Hepatocyte (in vitro differentiated cells): ENCODE results near the gene OLFM1. TPM values are rescaled to one million over a fixed set of nuclear protein-coding genes. Genes with fewer than 3 reads are reported as not detected.

Source experiments
- DNase-seq: peaks from one replicate; pipeline ENCODE4 v3.0.0-alpha.2; 2016; ENCODE audit warnings: low spot score
- H2AFZ ChIP-seq: fragments of 200-600 bp; sonication (generic); 2 replicates; pipeline ENCODE4 v1.6.0; 2016; ENCODE audit warnings: antibody characterized with exemption, mild to moderate bottlenecking
- H3K27ac ChIP-seq: fragments of 200-600 bp; sonication (generic); 2 replicates; pipeline ENCODE4 v1.5.1; 2016; ENCODE audit warnings: mild to moderate bottlenecking
- H3K27me3 ChIP-seq: fragments of 200-600 bp; sonication (generic); 2 replicates; pipeline ENCODE4 v1.6.1; 2016
- H3K36me3 ChIP-seq: fragments of 200-600 bp; sonication (generic); replicated peaks from 2 replicates; pipeline ENCODE4 v1.5.1; 2016; ENCODE audit warnings: low read depth; ENCODE audit not compliant: insufficient read depth
- H3K4me1 ChIP-seq: fragments of 200-600 bp; sonication (generic); 2 replicates; pipeline ENCODE4 v1.5.1; 2016; ENCODE audit warnings: mild to moderate bottlenecking, moderate library complexity; ENCODE audit not compliant: insufficient read depth
- H3K4me2 ChIP-seq: fragments of 200-600 bp; sonication (generic); 2 replicates; pipeline ENCODE4 v1.6.0; 2016
- H3K4me3 ChIP-seq: fragments of 200-600 bp; sonication (generic); 2 replicates; pipeline ENCODE4 v1.5.1; 2016; ENCODE audit warnings: mild to moderate bottlenecking
- H3K79me2 ChIP-seq: fragments of 200-600 bp; sonication (generic); 2 replicates; pipeline ENCODE4 v1.6.0; 2017; ENCODE audit warnings: mild to moderate bottlenecking
- H3K9me2 ChIP-seq: fragments of 200-600 bp; sonication (generic); replicated peaks from 2 replicates; pipeline ENCODE4 v1.6.0; 2017; ENCODE audit warnings: mild to moderate bottlenecking; ENCODE audit not compliant: insufficient read depth
- H3K9me3 ChIP-seq: fragments of 200-600 bp; sonication (generic); 2 replicates; pipeline ENCODE4 v1.5.1; 2016; ENCODE audit warnings: low read depth, mild to moderate bottlenecking
- H4K20me1 ChIP-seq: fragments of 200-600 bp; sonication (generic); 2 replicates; pipeline ENCODE4 v1.6.0; 2016; ENCODE audit warnings: mild to moderate bottlenecking; ENCODE audit not compliant: insufficient read depth, poor library complexity, severe bottlenecking
- EZH2 ChIP-seq: fragments of 200-600 bp; sonication (generic); IDR thresholded peaks from 2 replicates; pipeline ENCODE4 v1.6.1; 2016; ENCODE audit warnings: antibody characterized with exemption, mild to moderate bottlenecking, borderline replicate concordance
- EZH2phosphoT487 ChIP-seq: fragments of 200-600 bp; sonication (generic); IDR thresholded peaks from one replicate; pipeline ENCODE4 v1.6.1; 2018; ENCODE audit warnings: antibody characterized with exemption, mild to moderate bottlenecking, low read depth, moderate library complexity; ENCODE audit not compliant: unreplicated experiment, severe bottlenecking
- WGBS: methylation state at CpG from one replicate; pipeline ENCODE4 v1.1.6; 2016; ENCODE audit warnings: low lambda C conversion rate; ENCODE audit errors: missing lambda C conversion rate; 5-methylcytosine and 5-hydroxymethylcytosine counted together
- polyA plus RNA-seq: library from polyadenylated mRNA; unstranded; fragments of >200 nt; fragmentation: Nextera tagmentation; extraction: Ambion mirVana; gene quantifications from 2 replicates; pipeline ENCODE4 v1.2.1, GENCODE V29; 2016
- total RNA-seq: library from RNA; depleted of rRNA; stranded (reverse); fragments of >200 nt; gene quantifications from 2 replicates; pipeline ENCODE4 v1.2.3, GENCODE V29; 2014
- TF ChIP-seq, protein P1 (sequence below): fragments of 200-600 bp; sonication (generic); IDR thresholded peaks from 2 replicates; pipeline ENCODE4 v1.5.1; 2016; ENCODE audit warnings: antibody characterized with exemption, mild to moderate bottlenecking; ENCODE audit not compliant: poor library complexity

Gene OLFM1
- total and polyA plus RNA-seq, 2 experiments from 2014 or later = 0.94 to 4.8 TPM

DNA sequence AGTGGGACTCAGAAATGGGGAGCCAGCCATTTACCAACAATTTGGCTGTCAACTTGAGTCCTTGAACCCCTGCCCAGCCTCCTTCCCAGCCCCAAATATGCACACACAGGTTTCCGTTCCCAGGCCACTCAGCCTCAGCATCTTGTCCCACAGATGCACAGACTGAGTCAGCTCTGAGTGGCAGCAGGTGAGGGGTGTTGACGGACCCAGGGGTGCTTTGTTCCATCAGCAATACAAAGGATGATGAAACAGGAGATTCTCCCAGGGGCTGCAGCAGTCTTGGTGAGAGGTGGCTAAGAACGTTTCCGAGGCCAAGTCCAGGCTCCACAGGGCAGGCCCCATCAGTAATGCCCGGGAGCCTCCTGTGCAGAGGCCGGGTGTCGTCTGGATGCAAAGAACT, 4.9 kb upstream of the OLFM1 start:
- Histone ChIP-seq H4K20me1 (no peaks in the 10 kb centered on the region), H3K27me3 (peaks cover 40% of the 10 kb centered on the region), H3K9me3 (no peaks in the 10 kb centered on the region), H3K9me2 (no peaks in the 10 kb centered on the region), H3K4me3 (no peak overlapping the region), H3K36me3 (no peaks in the 10 kb centered on the region), H3K27ac (no peak overlapping the region), H2AFZ (no peak overlapping the region), H3K4me1 (no peaks in the 10 kb centered on the region), H3K4me2 (no peak overlapping the region), H3K79me2 (no peaks in the 10 kb centered on the region)
- TF ChIP-seq EZH2phosphoT487 (no peak), EZH2 (no peak)
- TF ChIP-seq, protein P1, sequence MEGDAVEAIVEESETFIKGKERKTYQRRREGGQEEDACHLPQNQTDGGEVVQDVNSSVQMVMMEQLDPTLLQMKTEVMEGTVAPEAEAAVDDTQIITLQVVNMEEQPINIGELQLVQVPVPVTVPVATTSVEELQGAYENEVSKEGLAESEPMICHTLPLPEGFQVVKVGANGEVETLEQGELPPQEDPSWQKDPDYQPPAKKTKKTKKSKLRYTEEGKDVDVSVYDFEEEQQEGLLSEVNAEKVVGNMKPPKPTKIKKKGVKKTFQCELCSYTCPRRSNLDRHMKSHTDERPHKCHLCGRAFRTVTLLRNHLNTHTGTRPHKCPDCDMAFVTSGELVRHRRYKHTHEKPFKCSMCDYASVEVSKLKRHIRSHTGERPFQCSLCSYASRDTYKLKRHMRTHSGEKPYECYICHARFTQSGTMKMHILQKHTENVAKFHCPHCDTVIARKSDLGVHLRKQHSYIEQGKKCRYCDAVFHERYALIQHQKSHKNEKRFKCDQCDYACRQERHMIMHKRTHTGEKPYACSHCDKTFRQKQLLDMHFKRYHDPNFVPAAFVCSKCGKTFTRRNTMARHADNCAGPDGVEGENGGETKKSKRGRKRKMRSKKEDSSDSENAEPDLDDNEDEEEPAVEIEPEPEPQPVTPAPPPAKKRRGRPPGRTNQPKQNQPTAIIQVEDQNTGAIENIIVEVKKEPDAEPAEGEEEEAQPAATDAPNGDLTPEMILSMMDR = no peak
- DNase-seq = no peak
- WGBS = 71% methylated on average over 7 of the region's 7 CpGs

DNA sequence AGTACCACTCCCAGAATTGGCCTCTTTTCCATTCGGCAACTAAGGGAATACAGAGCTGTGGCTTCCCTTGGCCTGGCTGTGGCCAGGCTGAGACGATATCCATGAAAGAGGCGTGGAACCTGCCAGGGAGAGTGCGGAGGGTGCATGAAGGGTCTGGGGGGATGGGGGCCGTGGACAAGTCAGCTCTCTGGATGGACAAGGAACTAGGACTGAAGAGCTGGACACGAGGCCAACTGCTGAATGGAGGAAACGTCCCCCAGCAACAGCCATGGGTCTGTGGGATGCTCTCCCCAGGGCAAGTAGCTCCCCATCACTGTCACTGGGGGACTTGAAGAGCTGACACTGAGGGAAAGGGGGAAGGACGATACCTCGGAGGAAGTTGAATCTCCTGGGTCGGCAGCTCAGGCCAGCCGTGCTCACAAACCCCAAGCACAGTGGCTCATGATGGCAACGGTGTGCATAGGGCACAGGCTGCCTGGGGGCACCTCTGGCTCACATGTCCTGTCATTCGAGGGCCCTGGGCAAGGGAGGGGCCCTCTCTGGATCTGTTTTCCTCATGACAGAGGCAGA, 4.1 kb upstream of the OLFM1 start:
- H3K27me3 ChIP-seq = peaks cover 37% of the 10 kb centered on the region
- no peaks in the 10 kb centered on the region for H3K4me1 ChIP-seq
- no peaks in the 10 kb centered on the region for H3K79me2 ChIP-seq
- H3K36me3 ChIP-seq = no peaks in the 10 kb centered on the region
- no peaks in the 10 kb centered on the region for H3K9me3 ChIP-seq
- H3K4me3 ChIP-seq = no peak overlapping the region
- no peaks in the 10 kb centered on the region for H3K9me2 ChIP-seq
- TF ChIP-seq EZH2phosphoT487 (no peak), EZH2 (no peak)
- TF ChIP-seq, protein P1 = no peak
- H3K27ac ChIP-seq = no peak overlapping the region
- H2AFZ ChIP-seq = no peak overlapping the region
- WGBS = 75% methylated on average over 13 of the region's 13 CpGs
- H4K20me1 ChIP-seq = no peaks in the 10 kb centered on the region
- no peak for DNase-seq
- H3K4me2 ChIP-seq = no peak overlapping the region

DNA sequence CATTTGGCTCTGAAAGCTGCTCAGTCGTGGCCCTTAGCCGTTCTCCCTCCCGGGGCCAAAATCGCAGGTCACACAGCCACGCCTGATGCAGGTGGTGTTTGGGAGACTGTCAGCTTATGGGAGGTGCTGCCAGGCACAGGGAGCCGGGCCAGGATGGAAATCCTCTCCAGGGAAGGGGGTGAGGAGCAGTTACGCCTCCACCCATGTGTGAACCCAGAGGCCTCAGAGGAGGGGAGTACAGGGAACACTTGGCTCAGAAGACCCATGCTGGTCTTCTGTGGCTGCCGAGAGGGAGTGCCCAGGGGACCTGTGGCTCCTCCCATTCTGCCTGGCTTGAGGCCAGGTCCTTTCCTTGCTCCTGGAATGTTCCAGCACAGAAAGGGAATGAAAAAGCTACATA, 3.6 kb upstream of the OLFM1 start:
- Histone ChIP-seq H2AFZ (no peak overlapping the region), H3K9me2 (no peaks in the 10 kb centered on the region), H3K4me2 (no peak overlapping the region), H4K20me1 (no peaks in the 10 kb centered on the region), H3K27me3 (peaks cover 41% of the 10 kb centered on the region), H3K27ac (no peak overlapping the region), H3K36me3 (no peaks in the 10 kb centered on the region), H3K4me1 (no peaks in the 10 kb centered on the region), H3K4me3 (no peak overlapping the region), H3K79me2 (no peaks in the 10 kb centered on the region), H3K9me3 (no peaks in the 10 kb centered on the region)
- WGBS = 68% methylated on average over 8 of the region's 8 CpGs
- TF ChIP-seq EZH2phosphoT487 (no peak), EZH2 (no peak)
- peak; percentile 37 for DNase-seq

GRCh38 chr9:135084262-135084661, 3.2 kb upstream of the OLFM1 start:
- H3K9me3 ChIP-seq = no peaks in the 10 kb centered on the region
- peaks cover 45% of the 10 kb centered on the region for H3K27me3 ChIP-seq
- H2AFZ ChIP-seq = no peak overlapping the region
- no peak for DNase-seq
- 86% methylated on average over 1 of the region's 1 CpG for WGBS
- H3K36me3 ChIP-seq = no peaks in the 10 kb centered on the region
- TF ChIP-seq EZH2 (no peak), EZH2phosphoT487 (no peak)
- TF ChIP-seq, protein P1 = no peak
- H3K4me1 ChIP-seq = no peaks in the 10 kb centered on the region
- H3K4me3 ChIP-seq = no peak overlapping the region
- no peaks in the 10 kb centered on the region for H3K79me2 ChIP-seq
- no peak overlapping the region for H3K27ac ChIP-seq
- no peak overlapping the region for H3K4me2 ChIP-seq
- no peaks in the 10 kb centered on the region for H4K20me1 ChIP-seq
- no peaks in the 10 kb centered on the region for H3K9me2 ChIP-seq
